Superior temporal gyrus (tissue), 1 donor: ENCODE measurements around the gene C8G.

Experiments used
- DNase-seq: peaks from one replicate; pipeline ENCODE4 v3.0.0-alpha.2; 2016; ENCODE audit errors: extremely low spot score

The C8G gene

GRCh38 chr9:136920734-136921231, 24.3 kb upstream of the C8G start:
- DNase-seq, result no peak

DNA sequence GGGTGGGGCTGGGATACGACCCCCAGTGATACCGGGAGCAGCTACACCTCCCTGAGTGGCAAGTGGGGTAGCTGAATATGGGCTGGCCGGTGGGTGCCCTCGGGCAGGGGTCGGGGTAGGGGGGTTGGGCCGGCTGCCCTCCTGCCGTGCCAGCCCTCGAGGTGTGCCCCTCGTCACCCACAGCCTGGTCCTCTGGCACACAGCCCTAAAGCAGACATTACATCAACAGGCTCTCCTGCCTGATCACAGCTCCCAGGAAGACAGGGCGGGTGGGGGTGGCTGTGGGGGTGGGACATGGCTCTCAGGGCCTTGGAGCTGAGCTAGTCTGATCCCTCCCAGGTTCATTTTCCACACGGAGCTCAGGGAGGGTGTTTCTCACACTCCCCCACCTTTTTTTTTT, 23.7 kb upstream of the C8G start:
- no peak for DNase-seq

- DNase-seq, result no peak
Observed at GRCh38 chr9:136921718-136922117, 23.3 kb upstream of the C8G start.

DNA sequence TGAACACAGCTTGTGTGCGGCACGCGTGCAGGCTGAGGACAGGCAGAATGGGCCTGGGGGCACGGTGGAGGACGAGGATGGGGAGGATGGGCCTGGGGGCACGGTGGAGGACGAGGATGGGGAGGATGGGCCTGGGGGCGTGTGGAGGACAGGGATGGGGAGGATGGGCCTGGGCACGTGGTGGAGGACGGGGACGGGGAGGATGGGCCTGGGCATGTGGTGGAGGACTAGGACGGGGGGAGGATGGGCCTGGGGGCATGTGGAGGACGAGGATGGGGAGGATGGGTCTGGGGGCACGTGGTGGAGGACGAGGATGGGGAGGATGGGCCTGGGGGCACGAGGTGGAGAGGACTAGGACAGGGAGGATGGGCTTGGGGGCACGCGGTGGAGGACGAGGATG, 22.5 kb upstream of the C8G start:
- DNase-seq, result no peak

DNA sequence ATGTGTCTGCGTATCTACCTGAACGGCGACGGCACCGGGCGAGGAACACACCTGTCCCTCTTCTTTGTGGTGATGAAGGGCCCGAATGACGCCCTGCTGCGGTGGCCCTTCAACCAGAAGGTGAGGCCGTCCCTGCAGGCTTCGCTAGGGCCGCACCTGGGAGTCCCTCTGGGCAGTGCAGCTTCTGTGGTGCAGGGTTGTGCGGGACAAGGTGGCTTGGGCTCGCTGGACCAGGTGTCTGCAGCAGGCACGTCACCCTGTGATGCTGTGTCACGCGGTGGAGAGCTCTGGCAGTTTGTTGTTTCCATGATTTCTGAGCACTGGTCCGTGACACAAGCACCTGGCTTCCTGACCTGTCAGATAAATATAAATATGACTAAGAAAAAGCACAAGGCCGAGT, 21.2 kb upstream of the C8G start:
- DNase-seq, result no peak

GRCh38 chr9:136925414-136926153, 19.5 kb upstream of the C8G start:
- DNase-seq, result no peak

- DNase-seq, result no peak
Observed at GRCh38 chr9:136926154-136926704, 18.8 kb upstream of the C8G start.

DNA sequence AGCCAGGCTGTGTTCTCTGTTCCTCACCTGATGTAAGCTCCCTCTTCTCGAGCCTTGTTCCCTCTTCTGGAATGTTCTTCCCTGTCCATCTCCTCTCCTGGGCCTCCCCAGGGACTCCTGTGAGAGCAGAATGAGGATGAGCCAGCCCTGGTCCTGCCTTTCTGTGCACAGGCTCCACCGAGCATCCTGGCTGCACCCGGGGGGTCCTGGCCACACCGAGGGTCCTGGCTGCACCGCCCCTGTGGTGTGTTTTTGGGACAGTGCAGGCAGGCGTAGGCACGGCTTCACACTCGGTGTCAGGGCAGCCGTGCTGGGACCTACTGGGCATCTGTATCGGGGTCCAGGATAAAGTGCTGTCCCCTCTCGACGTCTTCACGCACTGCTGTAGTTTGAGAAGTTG, 18.3 kb upstream of the C8G start:
- DNase-seq, result no peak

GRCh38 chr9:136927343-136928271, 17.4 kb upstream of the C8G start:
- peak; percentile 55 for DNase-seq

- DNase-seq, result peak; percentile 49
Observed at GRCh38 chr9:136928591-136928990, 16.5 kb upstream of the C8G start.

DNA sequence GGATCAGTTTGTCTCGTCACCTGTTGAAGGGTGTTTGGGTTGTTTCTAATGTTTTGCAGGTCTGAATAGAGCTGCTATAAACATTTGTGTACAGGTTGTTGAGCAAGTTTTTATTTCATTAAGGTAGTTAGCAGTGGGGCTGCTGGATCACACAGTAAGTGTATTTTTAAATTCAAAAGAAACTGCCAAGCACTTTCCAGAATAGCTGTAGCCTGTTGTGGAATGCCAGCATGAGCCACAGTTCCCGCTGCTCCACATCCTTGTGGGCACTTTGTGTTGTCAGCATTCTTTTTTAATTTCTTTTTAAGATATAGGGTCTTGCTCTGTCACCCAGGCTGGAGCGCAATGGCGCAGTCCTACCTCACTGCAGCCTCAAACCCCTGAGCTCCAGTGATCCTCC, 15.0 kb upstream of the C8G start:
- no peak for DNase-seq

- DNase-seq, result no peak
Observed at GRCh38 chr9:136931611-136932130, 13.4 kb upstream of the C8G start.

GRCh38 chr9:136934277-136934676, 10.8 kb upstream of the C8G start:
- DNase-seq, result no peak

- DNase-seq, result no peak
Observed at GRCh38 chr9:136935651-136936050, 9.4 kb upstream of the C8G start.

DNA sequence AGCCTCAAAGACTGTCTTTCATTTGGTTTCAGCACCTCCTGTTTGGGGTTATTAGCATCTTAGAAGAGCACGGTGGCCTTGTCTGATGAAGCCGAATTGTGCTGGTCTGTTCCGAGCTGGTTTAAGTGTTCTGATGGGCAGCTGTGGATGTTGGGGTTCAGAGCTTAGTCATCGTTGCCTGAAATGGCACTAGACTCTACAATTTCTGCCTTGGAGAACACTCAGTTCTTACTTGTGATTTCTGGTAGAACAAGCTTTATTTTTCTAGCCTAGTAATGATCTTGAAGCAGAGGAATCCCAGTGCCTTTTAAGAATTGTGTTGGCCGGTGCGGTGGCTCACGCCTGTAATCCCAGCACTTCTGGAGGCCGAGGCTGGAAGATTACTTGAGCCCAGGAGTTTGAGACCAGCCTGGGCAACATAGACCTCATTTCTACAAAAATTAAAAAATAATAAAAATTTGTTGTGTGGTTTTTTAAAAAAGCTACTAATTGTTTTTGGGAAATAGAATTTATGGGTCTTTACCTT, 8.3 kb upstream of the C8G start:
- peak; percentile 73 for DNase-seq

DNA sequence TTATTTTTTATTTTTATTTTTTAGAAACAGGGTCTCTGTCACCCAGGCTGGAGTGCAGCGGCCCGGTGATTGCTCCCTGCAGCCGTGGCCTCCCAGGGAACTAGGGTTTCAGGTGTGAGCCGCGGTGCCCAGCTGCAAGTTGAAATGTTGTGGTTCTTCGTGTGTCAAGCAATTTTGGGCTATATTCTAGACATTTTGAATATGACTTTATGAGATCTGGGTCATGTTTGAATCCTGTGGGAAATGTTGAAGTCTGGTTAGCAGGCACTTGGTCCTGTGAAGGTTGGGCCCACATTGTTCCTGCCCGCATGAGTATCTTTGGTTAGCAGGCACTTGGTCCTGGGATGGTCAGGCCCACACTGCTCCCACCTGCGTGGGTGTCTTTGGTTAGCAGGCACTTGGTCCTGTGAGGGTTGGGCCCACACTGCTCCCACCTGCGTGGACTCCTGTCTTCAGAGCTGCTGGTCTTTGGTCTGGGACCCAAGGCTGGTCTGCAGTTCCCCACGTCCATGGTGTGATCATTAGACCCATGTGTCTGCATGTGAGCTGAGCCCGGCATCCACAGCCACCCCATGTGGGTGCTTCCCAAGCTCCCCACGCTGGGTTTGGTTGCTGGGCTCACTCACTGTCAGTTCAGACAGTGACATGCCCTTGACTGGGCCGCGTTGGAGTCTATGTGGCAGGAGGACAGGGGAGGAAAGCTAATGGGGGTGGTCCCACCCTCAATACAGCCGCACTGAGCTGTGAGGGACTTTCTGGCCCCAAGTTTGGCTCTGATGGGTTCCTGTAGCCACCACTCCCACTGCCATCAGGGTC, 7.6 kb upstream of the C8G start:
- DNase-seq, result no peak

- no peak for DNase-seq
Observed at GRCh38 chr9:136939431-136939995, 5.5 kb upstream of the C8G start.

DNA sequence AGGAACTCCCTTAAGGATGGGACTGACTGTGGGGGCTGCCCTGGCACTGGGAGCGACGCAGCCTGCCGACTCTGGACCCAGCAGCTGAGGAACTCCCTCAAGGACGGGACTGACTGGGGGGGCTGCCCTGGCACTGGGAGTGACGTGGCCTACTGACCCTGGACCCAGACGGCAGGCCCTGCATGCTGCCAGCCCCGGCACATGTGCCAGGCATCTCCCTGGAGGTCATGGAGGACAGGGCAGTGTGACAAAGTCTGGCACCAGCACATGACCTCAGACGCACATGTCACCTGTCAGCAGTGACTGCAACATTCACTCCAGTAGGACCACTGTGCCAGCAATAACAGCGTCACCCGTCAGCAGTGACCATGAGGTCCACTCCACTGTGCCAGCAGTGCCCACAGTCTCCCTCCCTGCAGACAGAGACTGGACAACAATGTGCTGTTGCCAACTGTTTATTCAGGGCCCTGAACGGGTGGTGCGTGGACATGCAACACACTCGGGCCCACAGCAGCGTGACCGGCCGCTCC, 5.0 kb upstream of the C8G start:
- peak; percentile 83 for DNase-seq

GRCh38 chr9:136940526-136941230, 4.4 kb upstream of the C8G start:
- DNase-seq, result no peak
